ENCODE data around the gene P2RX3. TPM values are rescaled to one million over a fixed set of nuclear protein-coding genes. Genes with fewer than 3 reads are reported as not detected.

P2RX3 gene
- polyA plus RNA-seq, 3 donors: 0.02 TPM; not detected in 2

GRCh38 chr11:57341250-57341808 lies 3.2 kb downstream of the P2RX3 start:
- 61 to 81% (median 80%) methylated on average over 6 of the region's 6 CpGs for WGBS, 3 donors
- no peak overlapping the region for H3K27ac ChIP-seq (ENCODE audit: low read depth, low read length)

GRCh38 chr11:57342702-57343101 lies 4.5 kb downstream of the P2RX3 start:
- H3K27ac ChIP-seq (ENCODE audit: low read depth, low read length): no peak overlapping the region
- 67 to 81% (median 78%) methylated on average over 11 of the region's 11 CpGs for WGBS, 3 donors

GRCh38 chr11:57343825-57344224 lies 5.7 kb downstream of the P2RX3 start:
- WGBS, 3 donors: 81 to 83% (median 82%) methylated on average over 7 of the region's 7 CpGs
- H3K27ac ChIP-seq (ENCODE audit: low read depth, low read length): no peak overlapping the region

DNA sequence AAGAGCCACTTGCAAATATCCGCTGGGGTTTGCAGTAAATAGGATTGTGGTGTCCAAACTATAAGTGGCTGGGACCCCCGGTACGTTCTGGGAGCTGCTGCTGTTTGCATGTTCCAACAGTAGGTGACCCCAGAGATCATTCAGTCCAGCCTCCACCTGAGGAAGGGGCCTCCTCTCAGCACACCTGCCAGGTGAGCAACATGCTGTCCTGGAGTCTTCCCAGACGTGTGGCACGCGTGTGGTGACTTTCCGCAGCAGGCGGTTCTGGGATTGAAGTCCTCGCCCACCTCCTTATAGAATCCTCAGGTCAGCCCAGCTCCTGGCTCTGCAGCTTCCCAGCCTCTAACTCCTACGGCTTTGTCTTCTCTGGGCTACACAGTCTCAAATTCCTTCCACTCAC lies 6.7 kb downstream of the P2RX3 start:
- 90 to 95% (median 95%) methylated on average over 10 of the region's 10 CpGs for WGBS, 3 donors

DNA sequence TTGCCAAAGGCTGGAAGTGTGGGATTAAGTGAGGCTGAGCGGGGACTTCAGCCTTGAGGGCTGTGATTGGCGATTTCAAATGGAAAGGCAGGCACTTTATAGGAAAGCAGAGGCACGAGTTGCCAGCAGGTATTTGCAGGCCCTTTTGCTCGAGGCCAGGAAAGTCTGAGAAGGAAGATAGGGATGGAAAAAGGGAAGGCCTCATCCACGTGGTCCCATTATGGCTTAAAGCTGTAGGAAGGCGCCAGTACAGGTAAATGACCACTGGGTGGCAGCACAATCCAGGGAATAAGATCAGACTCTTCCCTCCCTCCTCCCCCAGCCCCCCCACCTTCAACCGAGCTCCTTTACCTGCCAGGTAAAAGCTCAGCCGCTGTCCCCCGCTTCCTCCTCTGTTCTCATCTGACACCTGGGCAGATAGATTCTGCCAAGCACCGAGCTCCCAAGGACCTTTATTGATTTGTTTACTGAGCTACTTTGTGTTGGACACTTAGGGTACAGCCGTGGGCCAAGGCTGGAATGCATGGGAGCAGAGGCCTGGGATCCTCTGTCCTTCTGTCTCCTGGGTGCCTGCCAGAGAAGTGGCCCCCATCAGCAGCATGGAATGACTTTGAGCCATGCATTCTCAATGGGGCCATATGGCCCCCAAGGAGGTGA lies 7.5 kb downstream of the P2RX3 start:
- 16 to 21% (median 20%) methylated on average over 10 to 11 of the region's 11 CpGs for WGBS, 3 donors
- no peak overlapping the region for H3K27ac ChIP-seq (ENCODE audit: low read depth, low read length)

More for the DNA sequence above, 6.7 kb downstream of the P2RX3 start:
- H3K27ac ChIP-seq (ENCODE audit: low read depth, low read length): no peak overlapping the region

DNA sequence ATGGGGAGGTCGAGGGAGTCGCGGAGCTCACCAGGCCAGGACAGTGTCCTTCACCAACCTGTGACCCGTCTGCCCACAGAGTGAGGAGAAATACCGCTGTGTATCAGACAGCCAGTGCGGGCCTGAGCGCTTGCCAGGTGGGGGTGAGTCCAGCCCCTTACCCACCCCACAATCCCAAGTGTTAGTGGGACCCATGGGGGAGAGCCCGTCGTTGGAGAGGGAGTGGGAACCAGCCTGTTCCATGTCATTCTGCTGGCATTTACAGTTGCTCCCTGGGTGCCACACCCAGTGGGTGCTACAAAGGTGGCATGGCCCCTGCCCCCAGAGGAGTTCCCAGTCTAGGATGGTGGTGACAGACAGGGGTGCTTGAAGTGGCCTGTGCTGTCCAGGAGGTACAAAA lies 9.2 kb downstream of the P2RX3 start:
- H3K27ac ChIP-seq (ENCODE audit: low read depth, low read length): no peak overlapping the region
- WGBS, 3 donors: 85 to 89% (median 86%) methylated on average over 9 of the region's 9 CpGs

DNA sequence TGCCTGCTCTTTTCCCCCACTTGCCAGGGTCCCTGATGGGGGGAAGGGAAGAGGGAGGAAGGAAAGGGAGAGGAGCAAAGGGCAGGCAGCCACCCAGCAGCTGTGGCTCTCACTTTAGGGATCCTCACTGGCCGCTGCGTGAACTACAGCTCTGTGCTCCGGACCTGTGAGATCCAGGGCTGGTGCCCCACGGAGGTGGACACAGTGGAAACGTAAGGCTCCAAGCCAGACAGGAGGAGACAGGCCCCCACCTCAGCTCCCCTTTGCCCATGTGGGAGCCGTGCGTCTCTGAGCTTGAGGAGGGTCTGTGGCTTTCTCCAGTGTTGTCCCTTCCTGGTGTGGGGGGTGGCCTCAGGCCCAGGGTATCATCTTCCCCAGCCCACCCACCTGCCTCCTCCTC lies 9.9 kb downstream of the P2RX3 start:
- WGBS, 3 donors: 77 to 87% (median 80%) methylated on average over 7 of the region's 7 CpGs
- H3K27ac ChIP-seq (ENCODE audit: low read depth, low read length): no peak overlapping the region

GRCh38 chr11:57348636-57349313 lies 10.6 kb downstream of the P2RX3 start:
- H3K27ac ChIP-seq (ENCODE audit: low read depth, low read length): no peak overlapping the region
- WGBS, 3 donors: 89 to 93% (median 90%) methylated on average over 14 of the region's 14 CpGs

DNA sequence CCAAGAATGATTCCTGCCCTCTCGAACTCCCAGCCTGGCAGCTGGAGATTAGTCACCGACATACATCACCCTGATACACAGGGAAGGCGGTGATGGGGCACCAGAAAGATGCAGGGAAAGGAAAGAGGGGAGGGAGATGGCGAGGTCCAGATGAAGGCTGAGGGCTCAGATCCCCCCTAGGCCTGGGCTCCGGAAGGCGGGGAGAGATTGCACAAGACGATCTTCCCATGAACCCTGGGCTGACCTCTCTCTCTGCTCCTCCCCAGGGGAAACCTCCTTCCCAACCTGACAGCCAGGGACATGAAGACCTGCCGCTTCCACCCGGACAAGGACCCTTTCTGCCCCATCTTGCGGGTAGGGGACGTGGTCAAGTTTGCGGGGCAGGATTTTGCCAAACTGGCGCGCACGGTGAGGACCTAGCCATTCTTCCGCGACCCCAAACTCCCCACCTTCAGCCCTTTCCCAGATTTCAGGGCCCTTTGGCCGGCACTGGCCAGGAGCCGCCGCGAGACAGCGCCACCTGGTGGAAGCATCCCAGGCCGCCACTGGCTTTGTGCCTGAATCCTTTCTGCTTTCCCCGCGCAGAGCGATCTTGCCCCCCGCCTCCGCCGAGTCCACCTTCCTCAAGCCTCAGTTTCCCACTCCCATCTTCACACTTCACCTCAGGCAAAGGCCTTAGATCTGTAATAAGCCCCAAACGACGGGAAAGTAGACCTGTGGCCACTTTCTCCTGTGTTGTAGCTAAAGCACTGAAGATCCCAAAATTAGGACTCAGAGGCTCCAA lies 11.5 kb downstream of the P2RX3 start:
- WGBS, 3 donors: 23 to 25% (median 23%) methylated on average over 29 to 31 of the region's 31 CpGs
- H3K27ac ChIP-seq (ENCODE audit: low read depth, low read length): no peak overlapping the region

DNA sequence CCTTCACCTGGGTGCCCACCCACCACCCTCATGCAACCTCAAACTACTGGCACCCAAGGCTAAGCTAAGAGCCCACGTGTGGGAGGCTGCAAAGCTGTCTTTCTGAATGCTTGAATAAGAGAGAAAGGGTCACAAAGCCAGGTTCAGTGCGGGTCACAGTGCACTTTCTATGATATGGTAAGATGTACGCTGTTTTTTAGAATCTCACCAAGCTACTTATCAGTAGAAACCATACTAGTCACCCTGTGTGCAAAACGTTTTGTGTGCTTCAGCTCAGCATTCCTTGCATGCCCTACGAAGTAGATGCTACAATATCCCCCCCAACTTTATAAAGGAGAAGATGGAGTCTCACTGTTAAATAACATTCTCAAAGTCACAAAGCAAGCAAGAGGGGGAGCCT lies 14.9 kb downstream of the P2RX3 start:
- WGBS, 3 donors: 60 to 72% (median 61%) methylated on average over 5 of the region's 5 CpGs
- H3K27ac ChIP-seq (ENCODE audit: low read depth, low read length): no peak overlapping the region

GRCh38 chr11:57353446-57353845 lies 15.3 kb downstream of the P2RX3 start:
- no peak overlapping the region for H3K27ac ChIP-seq (ENCODE audit: low read depth, low read length)
- 55 to 70% (median 56%) methylated on average over 4 of the region's 4 CpGs for WGBS, 3 donors

GRCh38 chr11:57353852-57354251 lies 15.7 kb downstream of the P2RX3 start:
- 68 to 86% (median 69%) methylated on average over 4 of the region's 4 CpGs for WGBS, 3 donors
- H3K27ac ChIP-seq (ENCODE audit: low read depth, low read length): no peak overlapping the region

- 56 to 83% (median 71%) methylated on average over 6 of the region's 6 CpGs for WGBS, 3 donors
- H3K27ac ChIP-seq (ENCODE audit: low read depth, low read length): no peak overlapping the region
Observed at GRCh38 chr11:57354699-57355098, 16.5 kb downstream of the P2RX3 start.

DNA sequence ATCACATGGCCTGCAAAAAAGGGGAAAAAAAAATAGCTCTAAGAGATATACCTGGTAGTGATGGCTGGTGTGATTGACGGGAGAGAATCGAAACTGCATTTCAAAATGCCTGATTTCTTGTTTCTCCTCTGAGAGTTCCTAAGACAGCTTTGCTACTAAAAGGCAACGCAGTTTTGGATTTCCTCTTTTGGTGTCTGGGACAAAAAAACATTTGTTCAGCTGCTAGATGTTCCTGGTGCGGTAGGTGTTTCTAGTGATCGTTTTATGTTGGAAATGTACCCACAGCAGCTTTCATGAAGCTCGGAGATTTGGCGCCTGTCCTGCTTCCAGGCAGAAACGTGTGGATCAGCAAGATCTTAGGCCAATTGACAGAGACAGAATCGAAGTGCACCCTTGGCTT lies 18.1 kb downstream of the P2RX3 start:
- H3K27ac ChIP-seq (ENCODE audit: low read depth, low read length): no peak overlapping the region
- WGBS, 3 donors: 43 to 52% (median 51%) methylated on average over 9 of the region's 9 CpGs

DNA sequence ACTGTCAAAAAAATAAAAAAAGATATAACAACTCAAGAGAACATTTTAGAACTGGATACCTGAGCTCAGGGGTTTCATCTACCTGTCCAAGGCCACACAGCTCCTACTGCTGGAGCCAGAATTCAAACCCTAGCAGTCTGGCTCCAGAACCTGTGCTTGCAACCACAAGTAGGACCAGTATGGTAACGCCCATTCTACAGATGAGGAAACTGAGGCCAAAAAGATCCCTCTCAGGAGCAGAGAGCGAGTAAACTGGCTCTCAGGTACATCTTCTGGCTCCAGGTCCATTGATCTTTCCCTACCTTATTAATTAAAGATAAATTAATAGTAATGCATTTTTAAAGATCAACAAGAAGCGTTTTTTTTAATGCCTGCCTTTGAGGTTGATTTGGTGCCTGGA lies 19.2 kb downstream of the P2RX3 start:
- 90 to 93% (median 90%) methylated on average over 3 of the region's 3 CpGs for WGBS, 3 donors

GRCh38 chr11:57357856-57358255 lies 19.7 kb downstream of the P2RX3 start:
- no peak overlapping the region for H3K27ac ChIP-seq (ENCODE audit: low read depth, low read length)
- 29 to 62% (median 33%) methylated on average over 6 of the region's 6 CpGs for WGBS, 3 donors

More for the DNA sequence above, 19.2 kb downstream of the P2RX3 start:
- no peak overlapping the region for H3K27ac ChIP-seq (ENCODE audit: low read depth, low read length)

DNA sequence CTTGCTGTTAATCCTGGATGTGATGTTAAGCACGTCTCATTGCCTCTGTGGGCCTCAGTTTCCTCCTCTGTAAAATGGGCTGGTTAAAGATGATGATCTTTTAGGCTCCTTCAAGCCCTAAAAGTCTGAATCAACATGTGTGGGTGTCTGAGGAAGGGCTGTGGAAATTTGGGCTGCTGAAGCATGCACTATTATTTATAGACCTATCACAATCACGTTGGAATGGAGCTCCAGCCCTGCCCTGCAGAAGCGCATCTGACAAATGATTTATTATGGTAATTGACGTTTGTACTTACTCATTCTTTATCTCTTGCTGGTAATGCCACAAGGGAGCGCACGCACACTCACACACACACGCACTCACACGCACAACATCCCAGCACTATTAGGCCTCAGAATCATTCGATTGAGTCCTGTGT lies 20.4 kb downstream of the P2RX3 start:
- H3K27ac ChIP-seq (ENCODE audit: low read depth, low read length): no peak overlapping the region
- WGBS, 3 donors: 68 to 73% (median 71%) methylated on average over 9 of the region's 9 CpGs

- no peak overlapping the region for H3K27ac ChIP-seq (ENCODE audit: low read depth, low read length)
- WGBS, 3 donors: 76 to 81% (median 80%) methylated on average over 6 to 9 of the region's 9 CpGs
Observed at GRCh38 chr11:57358991-57359390, 20.8 kb downstream of the P2RX3 start.

DNA sequence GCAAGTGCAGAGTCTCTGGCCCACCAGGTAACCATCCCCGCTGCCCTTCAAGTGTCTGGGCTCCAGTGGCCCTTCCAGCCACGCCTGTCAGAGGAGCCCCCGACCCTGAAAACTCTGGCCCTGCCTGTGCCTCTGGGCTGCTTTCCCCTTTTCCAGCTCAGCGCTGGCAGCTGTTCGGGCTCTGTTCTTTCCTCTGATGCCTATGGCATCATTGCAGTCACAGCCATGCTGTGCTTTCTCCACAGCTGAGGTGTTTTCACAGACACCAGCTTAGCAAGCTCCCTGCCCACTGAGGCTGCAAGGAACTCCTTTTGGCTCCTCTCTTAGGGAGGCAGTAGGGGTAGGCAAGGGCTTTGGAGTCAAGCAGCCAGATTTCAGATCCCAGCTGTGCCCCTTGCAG lies 21.2 kb downstream of the P2RX3 start:
- 79 to 89% (median 83%) methylated on average over 5 of the region's 5 CpGs for WGBS, 3 donors
- no peak overlapping the region for H3K27ac ChIP-seq (ENCODE audit: low read depth, low read length)

All from adipose tissue (tissue), 3 donors.